GM18873 (cell line): ENCODE data around the gene ATP2C1.
"Not testable (repeated sequence)": the region's sequence is repeated elsewhere in the genome, so short reads cannot be mapped to it uniquely, and the experiment has no call there.

ENCODE experiments used
- ATAC-seq: cut with Tn5 transposase; IDR thresholded peaks from one replicate; pipeline ENCODE4 v1.9.1; 2021; ENCODE audit warnings: mild to moderate bottlenecking, moderate library complexity, moderate number of reproducible peaks; ENCODE audit not compliant: unreplicated experiment, low FRiP score

Gene ATP2C1, protein sequence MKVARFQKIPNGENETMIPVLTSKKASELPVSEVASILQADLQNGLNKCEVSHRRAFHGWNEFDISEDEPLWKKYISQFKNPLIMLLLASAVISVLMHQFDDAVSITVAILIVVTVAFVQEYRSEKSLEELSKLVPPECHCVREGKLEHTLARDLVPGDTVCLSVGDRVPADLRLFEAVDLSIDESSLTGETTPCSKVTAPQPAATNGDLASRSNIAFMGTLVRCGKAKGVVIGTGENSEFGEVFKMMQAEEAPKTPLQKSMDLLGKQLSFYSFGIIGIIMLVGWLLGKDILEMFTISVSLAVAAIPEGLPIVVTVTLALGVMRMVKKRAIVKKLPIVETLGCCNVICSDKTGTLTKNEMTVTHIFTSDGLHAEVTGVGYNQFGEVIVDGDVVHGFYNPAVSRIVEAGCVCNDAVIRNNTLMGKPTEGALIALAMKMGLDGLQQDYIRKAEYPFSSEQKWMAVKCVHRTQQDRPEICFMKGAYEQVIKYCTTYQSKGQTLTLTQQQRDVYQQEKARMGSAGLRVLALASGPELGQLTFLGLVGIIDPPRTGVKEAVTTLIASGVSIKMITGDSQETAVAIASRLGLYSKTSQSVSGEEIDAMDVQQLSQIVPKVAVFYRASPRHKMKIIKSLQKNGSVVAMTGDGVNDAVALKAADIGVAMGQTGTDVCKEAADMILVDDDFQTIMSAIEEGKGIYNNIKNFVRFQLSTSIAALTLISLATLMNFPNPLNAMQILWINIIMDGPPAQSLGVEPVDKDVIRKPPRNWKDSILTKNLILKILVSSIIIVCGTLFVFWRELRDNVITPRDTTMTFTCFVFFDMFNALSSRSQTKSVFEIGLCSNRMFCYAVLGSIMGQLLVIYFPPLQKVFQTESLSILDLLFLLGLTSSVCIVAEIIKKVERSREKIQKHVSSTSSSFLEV

DNA sequence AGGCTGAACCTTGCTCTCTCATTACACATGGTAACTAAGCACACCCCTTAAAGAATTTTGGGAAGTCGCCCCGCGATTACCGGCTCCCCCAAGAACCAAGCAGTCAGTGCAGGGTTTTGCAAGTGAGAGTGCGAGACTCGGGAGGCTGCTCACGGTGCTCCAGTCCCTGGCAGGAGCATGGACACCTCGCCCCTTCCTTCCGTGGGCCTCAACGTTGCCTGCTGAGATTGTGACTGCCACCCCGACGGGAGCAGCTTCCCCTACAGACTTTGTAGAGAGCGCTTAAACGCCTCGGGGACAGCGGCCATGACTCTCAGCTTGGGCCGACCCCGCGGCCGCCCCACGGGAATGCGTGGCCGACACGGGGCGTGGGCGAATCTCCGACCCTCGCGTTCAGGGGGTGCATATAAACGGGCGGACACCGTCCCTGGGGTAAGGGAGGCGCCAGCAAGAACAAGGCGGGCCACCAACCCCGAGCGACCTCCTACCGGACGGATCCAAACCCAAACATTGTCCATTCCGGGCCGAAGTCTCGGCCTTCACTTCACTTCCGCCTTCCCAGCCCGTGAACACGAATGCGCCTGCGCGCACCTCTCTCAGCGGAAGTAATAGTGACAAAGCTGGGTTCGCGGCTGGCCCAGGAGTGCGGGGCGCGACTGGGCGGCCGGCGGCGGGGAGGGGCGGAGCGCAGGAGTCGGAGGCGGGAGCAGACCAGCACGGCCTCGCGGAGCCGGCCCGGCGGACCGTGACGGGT is at the start of gene ATP2C1:
Gene ATP2C1, plus strand, starts transcription at position 709 of the 754 bp plus-strand sequence. CDS start 686 bp downstream, outside the sequence.
- peak; percentile 65 for ATAC-seq

DNA sequence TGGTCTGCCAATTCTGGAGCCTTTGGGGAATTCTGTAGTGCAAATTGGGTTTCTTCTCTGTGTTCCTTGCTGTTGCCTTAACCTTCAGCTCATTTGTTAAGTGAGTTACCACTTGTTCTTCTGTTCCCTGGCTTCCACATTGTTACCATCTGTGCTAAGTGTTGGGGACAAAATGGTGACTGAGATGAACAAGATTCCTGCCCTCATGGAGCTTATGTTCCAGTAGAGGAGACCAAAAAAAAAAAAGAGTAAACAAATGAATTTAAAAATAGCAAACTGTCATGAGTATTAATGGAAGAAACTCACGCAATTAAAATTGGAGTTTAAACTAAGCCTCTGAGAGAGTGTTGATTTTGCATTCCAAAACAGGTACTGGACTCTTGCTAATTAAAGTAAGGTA is 49.4 kb upstream of the ATP2C1 start:
- no peak for ATAC-seq

DNA sequence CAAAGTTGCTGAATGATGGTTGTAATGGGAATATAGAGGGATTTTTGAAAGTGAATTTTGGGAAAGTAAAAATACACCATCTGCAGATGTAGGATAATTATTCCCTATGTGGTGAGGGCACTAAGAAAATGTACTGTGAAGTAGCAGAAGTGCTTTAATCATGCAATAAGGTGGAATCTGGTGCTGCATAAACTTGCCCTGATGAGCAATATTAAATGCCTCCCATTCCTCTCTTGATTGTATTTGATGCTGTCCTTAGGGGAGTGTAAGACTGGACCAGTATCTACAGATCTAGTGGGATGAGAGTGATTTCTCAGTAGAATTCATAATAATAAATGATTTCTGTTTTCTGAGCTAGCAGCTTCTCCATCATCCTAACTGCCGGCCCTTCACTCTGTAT is 47.7 kb upstream of the ATP2C1 start:
- ATAC-seq = no peak

DNA sequence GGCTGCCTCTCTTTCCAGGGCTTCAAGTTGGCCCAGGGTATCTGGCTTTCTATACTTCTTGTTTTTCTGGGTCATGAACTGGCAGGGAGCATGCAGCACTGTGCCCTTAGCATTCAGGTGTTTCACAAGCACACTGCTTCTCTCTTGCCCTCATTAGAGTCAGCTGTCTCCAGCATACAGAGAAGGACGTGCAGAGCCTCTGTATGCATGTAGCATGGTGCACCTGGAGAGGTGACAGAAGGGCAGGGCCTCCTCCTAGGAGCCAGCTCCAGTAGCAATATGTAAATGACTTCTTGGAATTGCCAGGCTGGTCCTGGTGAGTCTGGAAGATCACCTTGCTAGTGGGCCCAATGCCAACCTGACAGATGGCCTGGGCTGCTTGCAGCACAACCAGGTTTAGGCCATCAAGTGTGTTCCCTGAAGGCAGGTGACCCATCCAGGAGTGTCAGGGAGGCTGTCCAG is 44.8 kb upstream of the ATP2C1 start:
- no peak for ATAC-seq

DNA sequence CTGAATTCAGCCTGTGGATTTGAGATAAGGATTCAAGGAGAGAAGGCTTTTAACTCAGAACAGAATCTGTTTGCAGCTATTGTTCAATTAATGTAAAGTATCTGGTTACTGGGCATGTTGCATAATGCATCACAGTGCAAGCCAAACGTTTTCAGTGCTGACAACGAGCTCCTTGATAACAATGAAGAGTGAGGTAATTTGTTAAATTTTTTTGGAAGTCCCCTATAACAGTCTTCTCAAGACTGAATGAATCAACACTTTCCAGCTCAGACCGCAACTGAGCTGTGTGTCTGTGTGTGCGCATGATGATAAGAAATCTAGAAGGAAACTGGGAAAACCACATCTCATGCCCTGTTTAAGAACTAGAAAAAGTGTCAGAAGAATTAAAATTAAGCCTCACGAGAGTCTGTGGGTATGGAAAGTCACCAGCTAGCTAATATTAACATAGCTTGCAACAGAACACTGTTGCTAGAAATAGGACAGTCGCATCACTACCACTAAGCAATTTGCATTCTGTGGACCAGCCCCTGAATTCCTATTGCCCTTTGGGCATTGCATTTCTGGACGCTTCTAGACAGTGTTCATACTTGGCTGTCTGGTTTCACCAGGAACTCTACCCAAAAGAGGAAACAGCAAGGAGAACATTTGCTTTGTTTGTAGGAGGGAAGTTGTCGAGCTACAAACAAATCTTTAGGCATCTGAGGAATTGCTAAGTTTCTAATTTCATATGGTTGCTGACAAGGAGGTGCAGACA is 43.7 kb upstream of the ATP2C1 start:
- ATAC-seq = peak; percentile 79

DNA sequence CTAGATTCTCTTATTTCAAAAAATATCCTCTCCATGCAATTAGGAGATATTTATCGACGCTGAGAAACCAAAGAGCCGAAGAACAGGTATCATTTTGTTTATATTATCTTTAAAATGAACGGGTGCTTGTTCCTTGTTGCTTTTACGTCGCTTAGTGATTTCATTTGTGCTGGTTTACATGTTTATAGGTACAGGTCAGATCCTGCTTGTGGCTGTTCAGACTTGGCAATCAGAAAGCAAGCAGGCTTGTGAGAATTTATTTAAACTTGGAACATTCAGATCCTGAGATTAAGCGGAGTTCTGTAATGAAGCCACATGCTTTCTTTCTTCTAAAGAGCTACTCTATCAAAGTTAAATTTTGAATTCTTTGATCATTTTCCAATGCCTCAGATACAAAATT is 43.0 kb upstream of the ATP2C1 start:
- no peak for ATAC-seq

DNA sequence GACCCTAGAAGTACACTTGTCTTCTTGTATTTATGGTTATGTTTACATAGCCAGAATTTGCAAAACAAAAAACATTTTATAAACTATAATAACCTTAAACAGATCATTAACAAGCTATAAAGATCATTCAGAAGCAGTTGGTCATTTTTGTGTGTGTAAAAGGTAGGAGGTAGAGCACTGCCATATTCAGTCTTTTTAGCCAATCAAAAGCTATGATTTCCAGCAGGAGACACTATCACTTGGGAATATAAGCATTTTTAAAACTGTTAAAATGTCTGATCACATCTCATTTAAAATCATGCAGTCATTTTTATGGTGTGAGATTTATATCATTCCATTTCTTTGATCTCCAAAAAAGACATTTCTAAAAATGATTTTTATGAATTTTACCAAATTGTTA is 42.6 kb upstream of the ATP2C1 start:
- ATAC-seq = no peak

DNA sequence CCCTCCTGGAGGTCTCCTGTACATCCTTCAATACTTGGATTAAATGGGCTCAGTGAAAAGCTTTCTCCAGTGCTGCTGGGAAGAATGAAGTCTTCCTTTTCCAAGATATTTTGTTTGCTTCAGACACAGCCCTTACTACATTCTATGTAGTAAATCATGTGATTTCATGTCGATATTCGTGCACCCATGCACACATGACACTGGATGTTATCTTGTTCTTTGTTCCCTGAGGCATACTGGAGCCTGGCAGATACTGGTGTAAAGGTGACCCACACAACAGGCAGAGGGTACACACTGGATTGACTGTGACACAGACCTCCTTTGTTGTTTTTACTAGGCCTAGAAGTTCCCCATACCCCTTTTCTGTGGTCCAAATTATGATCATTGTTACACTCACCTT is 40.3 kb upstream of the ATP2C1 start:
- ATAC-seq = no peak

DNA sequence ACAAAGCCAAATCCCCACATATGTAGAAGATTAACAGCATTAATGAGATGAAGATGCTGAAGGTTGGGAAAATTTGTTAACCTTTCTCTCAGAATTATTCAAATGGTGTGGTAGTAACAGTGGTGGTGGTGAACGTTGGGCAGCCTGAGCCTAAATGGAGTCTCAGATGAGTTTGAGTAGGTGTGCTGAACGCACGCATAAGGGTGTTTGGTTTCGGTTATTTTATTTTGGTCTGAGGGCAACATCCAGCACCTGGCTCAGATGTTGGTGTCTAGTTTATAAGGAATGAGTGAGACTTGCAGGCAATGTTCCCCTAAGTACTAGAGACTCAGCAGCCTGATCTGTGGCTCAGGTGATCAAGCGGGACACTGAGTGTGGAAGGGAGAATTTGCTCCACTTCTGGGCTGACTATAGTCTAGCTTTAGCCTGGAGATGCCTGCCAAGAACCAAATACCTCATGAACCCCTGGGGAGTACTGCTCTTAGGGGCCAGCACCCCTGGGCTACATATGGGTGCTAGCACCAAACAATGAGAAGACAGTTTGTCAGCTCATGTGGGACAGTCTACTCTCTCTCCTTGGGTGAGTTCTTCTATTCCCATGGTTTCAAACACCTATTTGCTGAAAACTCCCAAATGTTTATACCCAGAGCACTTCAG is 39.5 kb upstream of the ATP2C1 start:
- peak; percentile 48 for ATAC-seq

DNA sequence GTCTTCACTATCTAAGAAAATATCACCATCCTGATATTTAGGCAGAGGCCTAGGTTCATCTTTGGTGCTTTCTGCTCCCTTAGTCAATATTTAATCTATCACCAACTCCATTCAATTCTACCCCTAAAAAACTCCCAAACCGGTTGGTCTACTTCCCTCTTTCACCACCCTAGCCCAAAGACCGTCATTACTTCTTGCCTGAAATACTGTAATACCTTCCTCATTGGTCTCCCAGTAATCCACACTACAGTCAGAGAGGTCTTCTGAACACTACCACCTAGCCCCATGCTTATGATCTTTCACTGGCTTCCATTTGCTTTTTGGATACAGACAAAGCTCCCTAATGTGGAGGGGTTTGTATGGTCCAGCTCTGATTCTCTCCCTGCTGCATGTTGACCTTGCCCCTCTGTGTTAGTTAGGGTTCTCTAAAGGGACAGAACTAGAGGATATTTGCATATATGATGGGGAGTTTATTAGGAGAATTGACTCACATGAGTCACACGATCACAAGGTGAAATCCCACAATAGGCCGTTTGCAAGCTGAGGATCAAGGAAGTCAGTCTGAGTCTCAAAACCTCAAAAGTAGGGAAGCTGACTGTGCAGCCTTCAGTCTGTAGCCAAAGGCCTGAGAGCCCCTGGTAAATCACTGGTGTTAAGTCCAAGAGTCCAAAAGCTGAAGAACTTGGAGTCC is 36.4 kb upstream of the ATP2C1 start:
- no peak for ATAC-seq

DNA sequence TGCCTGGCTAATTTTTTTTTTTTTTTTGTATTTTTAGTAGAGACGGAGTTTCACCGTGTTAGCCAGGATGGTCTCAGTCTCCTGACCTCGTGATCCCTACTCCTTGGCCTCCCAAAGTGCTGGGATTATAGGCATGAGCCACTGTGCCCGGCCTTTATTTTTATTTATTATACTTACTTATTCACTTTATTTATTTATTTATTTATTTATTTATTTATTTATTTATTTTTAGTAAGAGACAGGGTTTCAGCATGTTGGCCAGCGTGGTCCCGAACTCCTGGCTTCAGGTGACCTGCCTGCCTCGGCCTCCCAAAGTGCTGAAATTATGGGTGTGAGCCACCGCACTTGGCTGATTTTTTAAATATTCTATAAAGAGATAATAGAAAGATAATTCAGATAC is 31.8 kb upstream of the ATP2C1 start:
- ATAC-seq = not testable (repeated sequence)

DNA sequence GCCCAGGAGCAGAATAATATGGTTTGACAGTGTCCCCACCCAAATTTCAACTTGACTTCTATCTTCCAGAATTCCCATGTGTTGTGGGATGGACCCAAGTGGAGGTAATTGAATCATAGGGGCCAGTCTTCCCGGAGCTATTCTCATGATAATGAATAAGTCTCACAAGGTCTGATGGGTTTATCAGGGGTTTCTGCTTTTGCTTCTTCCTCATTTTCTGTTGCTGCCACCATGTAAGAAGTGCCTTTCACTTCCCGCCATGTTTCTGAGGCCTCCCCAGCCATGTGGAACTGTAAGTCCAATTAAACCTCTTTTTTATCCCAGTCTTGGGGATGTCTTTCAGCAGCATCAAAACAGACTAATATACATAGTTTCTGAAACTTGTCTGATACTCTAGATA is 28.4 kb upstream of the ATP2C1 start:
- no peak for ATAC-seq

DNA sequence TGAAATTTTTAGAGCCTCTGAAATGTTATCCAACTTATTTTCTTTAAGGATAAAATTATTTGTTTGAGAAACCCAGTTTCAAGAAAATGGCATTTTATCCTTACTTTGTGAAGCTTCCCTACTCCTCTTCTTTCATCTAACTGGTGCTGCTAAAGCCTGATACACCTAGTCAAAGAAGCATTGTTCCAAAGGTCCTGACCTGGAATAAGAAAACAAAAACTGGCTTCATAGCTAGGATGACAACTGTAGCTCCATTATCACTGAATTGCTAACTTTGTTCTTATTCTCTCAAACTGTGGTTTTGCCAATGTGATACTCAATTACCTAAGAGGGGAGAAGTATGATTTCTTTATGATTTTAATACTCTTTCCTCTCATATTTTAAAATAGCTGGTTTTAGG is 27.6 kb upstream of the ATP2C1 start:
- ATAC-seq = no peak

DNA sequence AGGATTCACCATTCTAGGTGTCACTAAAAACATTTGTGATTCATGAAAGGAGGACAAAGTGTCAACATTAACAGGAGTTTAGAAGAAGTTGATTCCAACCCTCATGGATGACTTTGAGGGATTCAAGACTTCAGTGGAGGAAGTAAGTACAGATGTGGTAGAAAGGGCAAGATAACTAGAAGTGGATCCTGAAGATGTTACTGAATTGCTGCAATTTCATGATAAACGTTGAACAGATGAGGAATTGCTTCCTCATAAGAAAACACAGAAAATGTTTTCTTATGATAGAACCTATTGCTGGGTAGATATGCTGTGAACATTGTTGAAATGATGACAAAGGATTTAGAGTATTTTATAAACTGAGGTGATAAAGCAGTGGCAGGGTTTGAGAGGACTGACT is 23.5 kb upstream of the ATP2C1 start:
- no peak for ATAC-seq

DNA sequence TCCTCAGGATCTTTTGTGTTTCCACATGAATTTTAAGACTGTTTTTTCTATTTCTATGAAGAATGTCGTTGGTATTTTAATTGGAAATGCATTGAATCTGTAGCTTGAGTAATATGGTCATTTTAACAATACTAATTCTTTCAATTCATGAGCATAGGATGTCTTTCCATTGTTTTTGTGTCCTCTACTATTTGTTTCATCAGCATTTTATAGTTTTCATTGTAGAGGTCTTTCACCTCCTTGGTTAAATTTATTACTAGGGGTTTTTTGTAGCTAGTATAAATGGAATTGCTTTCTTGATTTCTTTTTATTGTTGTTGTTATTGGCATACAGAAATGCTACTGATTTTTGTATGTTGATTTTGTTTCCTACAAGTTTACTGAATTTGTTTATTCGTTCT is 17.3 kb upstream of the ATP2C1 start:
- no peak for ATAC-seq

DNA sequence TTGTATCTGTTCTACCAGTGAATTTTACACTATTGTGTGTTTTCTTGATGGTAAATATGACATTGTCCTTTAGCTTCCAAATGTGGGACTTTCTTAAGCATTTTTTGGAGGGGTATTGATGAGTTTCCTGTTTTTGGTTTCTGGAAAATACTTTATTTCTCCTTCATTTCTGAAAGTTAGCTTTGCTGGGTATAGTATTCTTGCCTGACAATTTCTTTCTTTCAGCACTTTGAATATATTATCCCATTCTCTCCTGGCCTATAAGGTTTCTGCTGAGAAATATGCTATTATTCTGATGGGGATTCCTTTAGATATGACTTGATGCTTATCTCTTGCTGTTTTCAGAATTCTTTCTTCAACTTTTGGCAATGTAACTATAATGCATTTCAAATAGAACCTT is 15.4 kb upstream of the ATP2C1 start:
- no peak for ATAC-seq

DNA sequence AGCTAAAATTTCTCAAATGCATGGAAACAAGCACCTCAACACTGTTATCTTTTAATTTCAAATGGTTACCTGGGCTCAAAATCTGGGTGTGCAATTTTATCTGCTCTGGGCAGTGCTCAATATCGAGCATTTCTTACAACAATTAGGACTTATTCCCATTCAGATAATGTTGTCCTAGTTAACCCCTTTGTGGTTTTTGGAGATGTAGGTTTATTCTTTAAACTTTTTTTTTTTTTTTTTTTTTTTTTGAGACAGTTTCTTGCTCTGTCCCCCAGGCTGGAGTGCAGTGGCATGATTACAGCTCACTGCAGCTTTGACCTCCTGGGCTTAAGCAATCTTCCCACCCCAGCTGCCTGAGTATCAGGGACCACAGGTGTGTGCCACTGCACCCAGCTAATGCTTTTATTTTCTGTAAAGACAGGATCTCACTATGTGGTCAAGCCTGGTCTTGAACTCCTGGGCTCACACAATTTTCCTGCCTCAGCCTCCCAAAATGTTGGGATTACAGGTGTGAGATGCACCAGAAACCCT is 4.4 kb upstream of the ATP2C1 start:
- ATAC-seq = no peak

DNA sequence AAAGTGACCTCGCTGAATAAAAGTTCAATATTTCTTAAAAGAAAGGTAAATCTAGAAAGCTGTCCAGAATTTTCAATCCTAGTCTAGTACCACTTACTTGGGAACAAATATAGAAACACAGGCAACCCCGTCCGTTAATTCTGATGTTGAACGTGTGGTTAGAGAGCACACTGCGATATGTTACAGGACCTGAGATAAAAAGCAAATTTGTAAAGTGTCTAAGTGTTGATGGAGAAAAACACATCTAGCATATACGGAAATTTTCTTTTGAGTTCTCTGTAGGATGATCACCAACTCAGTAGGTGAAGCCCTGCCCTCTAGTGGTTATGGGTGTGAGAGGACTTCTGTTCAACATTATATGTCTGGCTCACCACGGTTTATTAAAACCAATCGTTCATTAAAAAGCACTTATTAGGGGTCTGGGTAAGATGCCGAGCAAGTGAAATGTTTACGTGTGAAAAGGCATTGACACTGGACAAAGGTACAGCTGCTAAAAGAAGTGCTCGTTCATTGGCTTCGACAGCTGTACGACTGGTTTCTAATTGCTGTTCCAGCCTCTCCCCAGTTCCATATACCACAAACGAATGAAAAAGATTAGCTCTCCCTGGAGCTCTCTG is 1.0 kb upstream of the ATP2C1 start:
- ATAC-seq = peak; percentile 37
